ENCODE data around the gene TAF9.
"Not testable (repeated sequence)": the region's sequence is repeated elsewhere in the genome, so short reads cannot be mapped to it uniquely, and the experiment has no call there.

Gene TAF9

GRCh38 chr5:69369340-69370121 lies at the start of gene TAF9, which contains the start of the genes AK6 and RAD17:
TSS of gene TAF9 (minus strand) at chr5:69369520. CDS start at chr5:69365737, 3,783 bp downstream.
TSS of gene AK6 (minus strand) at chr5:69369520. CDS start at chr5:69369490, 30 bp downstream.
TSS of gene RAD17 (plus strand) at chr5:69369818. CDS start at chr5:69372209, 2,391 bp downstream.
- no peak for FAIRE-seq

GRCh38 chr5:69418554-69418953 lies 49.2 kb upstream of the TAF9 start:
- FAIRE-seq, result no peak

- no peak for FAIRE-seq
Observed at GRCh38 chr5:69416699-69417098, 47.4 kb upstream of the TAF9 start.

- FAIRE-seq, result no peak
Observed at GRCh38 chr5:69416180-69416579, 46.9 kb upstream of the TAF9 start.

- FAIRE-seq, result no peak
Observed at GRCh38 chr5:69415584-69415958, 46.3 kb upstream of the TAF9 start.

GRCh38 chr5:69414885-69415583 lies 45.7 kb upstream of the TAF9 start, which contains the start of gene MARVELD2:
TSS of gene MARVELD2 (plus strand) at chr5:69415116. CDS start at chr5:69419386, 4,270 bp downstream.
- FAIRE-seq, result no peak

- no peak for FAIRE-seq
Observed at GRCh38 chr5:69404659-69405330, 35.5 kb upstream of the TAF9 start.

- FAIRE-seq, result no peak
Observed at GRCh38 chr5:69378376-69378775, 9.1 kb upstream of the TAF9 start.

- no peak for FAIRE-seq
Observed at GRCh38 chr5:69374911-69375446, 5.7 kb upstream of the TAF9 start.

- FAIRE-seq, result no peak
Observed at GRCh38 chr5:69372394-69372793, 3.1 kb upstream of the TAF9 start.

GRCh38 chr5:69370335-69370734 lies 1.0 kb upstream of the TAF9 start:
- FAIRE-seq, result not testable (repeated sequence)

- FAIRE-seq, result no peak
Observed at GRCh38 chr5:69368458-69369339, 621 bp downstream of the TAF9 start.

- no peak for FAIRE-seq
Observed at GRCh38 chr5:69367697-69368279, 1.5 kb downstream of the TAF9 start.

- no peak for FAIRE-seq
Observed at GRCh38 chr5:69364850-69365249, 4.5 kb downstream of the TAF9 start.

GRCh38 chr5:69364414-69364813 lies 4.9 kb downstream of the TAF9 start:
- no peak for FAIRE-seq

GRCh38 chr5:69360442-69360841 lies 8.9 kb downstream of the TAF9 start:
- FAIRE-seq, result no peak

- no peak for FAIRE-seq
Observed at GRCh38 chr5:69359699-69360098, 9.6 kb downstream of the TAF9 start.

GRCh38 chr5:69350664-69351063 lies 18.7 kb downstream of the TAF9 start:
- no peak for FAIRE-seq

- FAIRE-seq, result no peak
Observed at GRCh38 chr5:69343083-69343482, 26.2 kb downstream of the TAF9 start.

GRCh38 chr5:69341520-69342161 lies 27.7 kb downstream of the TAF9 start:
- no peak for FAIRE-seq

GRCh38 chr5:69335341-69335935 lies 33.9 kb downstream of the TAF9 start:
- no peak for FAIRE-seq

All from endometrium (tissue), 2 donors.